Trophoblast cell (in vitro differentiated cells and primary cell): ENCODE measurements around the gene HRH1.

Experiments used
- DNase-seq, 2 donors: peaks; one replicate each; pipeline ENCODE4 v3.0.0-alpha.2; 2016
- H2AFZ ChIP-seq: 2 replicates; pipeline ENCODE4 v1.6.1; 2013; ENCODE audit warnings: low read length, moderate library complexity, mild to moderate bottlenecking; ENCODE audit not compliant: insufficient read depth, poor library complexity
- H2AK5ac ChIP-seq: 2 replicates; pipeline ENCODE4 v1.6.1; 2013; ENCODE audit warnings: mild to moderate bottlenecking, low read length
- H2BK120ac ChIP-seq: 2 replicates; pipeline ENCODE4 v1.6.1; 2013; ENCODE audit warnings: low read length, mild to moderate bottlenecking, moderate library complexity; ENCODE audit not compliant: insufficient read depth, poor library complexity
- H2BK12ac ChIP-seq: 2 replicates; pipeline ENCODE4 v1.6.1; 2013; ENCODE audit warnings: mild to moderate bottlenecking, low read length, moderate library complexity
- H2BK5ac ChIP-seq: 2 replicates; pipeline ENCODE4 v1.6.1; 2013; ENCODE audit warnings: low read length, low read depth, moderate library complexity, mild to moderate bottlenecking; ENCODE audit not compliant: poor library complexity
- H3K14ac ChIP-seq: 2 replicates; pipeline ENCODE4 v1.6.1; 2013; ENCODE audit warnings: mild to moderate bottlenecking, low read length
- H3K18ac ChIP-seq: 2 replicates; pipeline ENCODE4 v1.6.1; 2013; ENCODE audit warnings: mild to moderate bottlenecking, low read length
- H3K23ac ChIP-seq: 2 replicates; pipeline ENCODE4 v1.6.1; 2013; ENCODE audit warnings: low read length
- H3K27ac ChIP-seq: 2 replicates; pipeline ENCODE4 v1.5.1; 2013; ENCODE audit warnings: low read depth, mild to moderate bottlenecking, inconsistent platforms, low read length, moderate library complexity
- H3K27me3 ChIP-seq: 2 replicates; pipeline ENCODE4 v1.6.1; 2013; ENCODE audit warnings: inconsistent platforms, mild to moderate bottlenecking, low read length, moderate library complexity; ENCODE audit not compliant: insufficient read depth
- H3K36me3 ChIP-seq, 2 experiments: 1 replicate in 1 of 2; 2 replicates in 1 of 2; pipeline ENCODE4 v1.6.1; 2013; ENCODE audit warnings: low read length in 2 of 2, mild to moderate bottlenecking in 2 of 2, moderate library complexity in 1 of 2; ENCODE audit not compliant: insufficient read depth in 2 of 2, control insufficient read depth in 1 of 2
- H3K4ac ChIP-seq: 2 replicates; pipeline ENCODE4 v1.6.1; 2013; ENCODE audit warnings: low read depth, mild to moderate bottlenecking, low read length, moderate library complexity
- H3K4me1 ChIP-seq, 2 experiments: 1 replicate in 1 of 2; 2 replicates in 1 of 2; pipeline ENCODE4 v1.6.1; 2013; ENCODE audit warnings: low read length in 2 of 2, mild to moderate bottlenecking in 2 of 2, moderate library complexity in 1 of 2; ENCODE audit not compliant: insufficient read depth in 2 of 2, control insufficient read depth in 1 of 2
- H3K4me2 ChIP-seq: 2 replicates; pipeline ENCODE4 v1.6.1; 2013; ENCODE audit warnings: inconsistent platforms, mild to moderate bottlenecking, low read length, moderate library complexity
- H3K4me3 ChIP-seq: 2 replicates; pipeline ENCODE4 v1.5.1; 2013; ENCODE audit warnings: mild to moderate bottlenecking, low read depth, low read length, inconsistent platforms
- H3K79me1 ChIP-seq: one replicate; pipeline ENCODE4 v1.6.1; 2013; ENCODE audit warnings: low read length
- H3K79me2 ChIP-seq: 2 replicates; pipeline ENCODE4 v1.6.1; 2013; ENCODE audit warnings: low read length, mild to moderate bottlenecking; ENCODE audit not compliant: control insufficient read depth, insufficient read depth, poor library complexity
- H3K9ac ChIP-seq: 2 replicates; pipeline ENCODE4 v1.6.1; 2013; ENCODE audit warnings: mild to moderate bottlenecking, low read length
- H3K9me3 ChIP-seq: 2 replicates; pipeline ENCODE4 v1.6.1; 2013; ENCODE audit warnings: low read depth, mild to moderate bottlenecking, control low read depth, inconsistent platforms, low read length; ENCODE audit not compliant: insufficient read depth
- H4K12ac ChIP-seq: 2 replicates; pipeline ENCODE4 v1.6.1; 2013; ENCODE audit warnings: low read depth, mild to moderate bottlenecking, low read length, moderate library complexity
- H4K8ac ChIP-seq: 2 replicates; pipeline ENCODE4 v1.6.1; 2013; ENCODE audit warnings: low read depth, mild to moderate bottlenecking, low read length, moderate library complexity
- H4K91ac ChIP-seq: one replicate; pipeline ENCODE4 v1.6.1; 2013; ENCODE audit warnings: low read depth, mild to moderate bottlenecking, low read length, moderate library complexity
- WGBS: extraction: QIAGEN DNeasy Blood & Tissue Kit; methylation state at CpG from one replicate; pipeline ENCODE4 v1.1.7; 2013; ENCODE audit warnings: missing lambda C conversion rate; ENCODE audit not compliant: insufficient read length, insufficient coverage; ENCODE audit errors: extremely low coverage; 5-methylcytosine and 5-hydroxymethylcytosine counted together

Gene HRH1

DNA sequence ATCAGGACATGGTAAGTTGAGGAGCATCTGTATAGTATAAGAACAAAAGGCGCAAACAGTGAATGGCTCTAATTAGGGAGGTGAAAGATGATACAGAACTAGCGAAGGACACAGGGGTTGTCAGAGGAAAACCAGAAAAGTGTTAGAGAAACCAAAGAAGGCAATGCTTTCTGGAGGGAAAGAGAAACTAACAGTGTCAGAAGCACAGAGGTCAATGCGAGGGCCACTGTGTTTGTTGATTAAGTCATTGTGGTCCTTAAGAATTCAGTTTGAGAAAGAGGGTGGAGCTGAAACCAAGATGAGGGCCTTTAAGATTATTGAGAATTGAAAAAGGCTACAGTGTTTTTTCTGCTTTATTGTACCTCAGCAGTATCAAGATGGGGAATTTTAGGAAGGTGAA lies 146.7 kb downstream of the HRH1 start:
- Histone ChIP-seq H4K12ac (no peak overlapping the region), H2BK12ac (no peak overlapping the region)
- no CpG with 5 or more reads among the region's 3 CpGs for WGBS

DNA sequence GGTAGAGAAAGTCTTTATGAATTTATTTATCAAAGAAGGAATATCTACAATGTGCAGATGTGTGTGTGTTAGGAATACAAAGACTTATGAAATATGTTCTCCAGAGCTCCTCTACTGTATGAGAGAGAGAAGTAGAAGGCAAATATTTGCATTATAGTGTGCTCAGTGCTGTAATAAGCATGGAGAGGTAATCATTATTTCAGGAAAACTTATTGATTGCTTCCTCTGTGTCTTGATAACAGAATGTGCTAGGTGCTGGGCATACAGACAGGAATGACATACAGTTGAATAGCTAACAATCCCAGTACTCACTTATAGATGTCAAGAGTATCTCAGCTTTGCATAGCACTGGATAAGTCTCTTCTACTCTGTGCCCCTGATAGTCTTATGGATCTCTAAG lies 148.2 kb downstream of the HRH1 start:
- H3K4me1 ChIP-seq, result no peaks in the 10 kb centered on the region
- no peak overlapping the region for H3K23ac ChIP-seq
- H3K79me2 ChIP-seq, result no peaks in the 10 kb centered on the region
- no peak overlapping the region for H3K4me2 ChIP-seq
- H2BK5ac ChIP-seq, result no peak overlapping the region
- no peaks in the 10 kb centered on the region for H3K9me3 ChIP-seq
- H4K8ac ChIP-seq, result no peak overlapping the region
- H3K14ac ChIP-seq, result no peak overlapping the region
- H2AFZ ChIP-seq, result no peak overlapping the region
- H2AK5ac ChIP-seq, result no peak overlapping the region
- H4K12ac ChIP-seq, result no peak overlapping the region
- H3K27ac ChIP-seq, result no peak overlapping the region
- H4K91ac ChIP-seq, result no peak overlapping the region
- no peak for DNase-seq
- no peak overlapping the region for H2BK120ac ChIP-seq
- no peaks in the 10 kb centered on the region for H3K79me1 ChIP-seq
- H3K18ac ChIP-seq, result no peak overlapping the region
- H2BK12ac ChIP-seq, result no peak overlapping the region
- no peak overlapping the region for H3K4ac ChIP-seq
- no peaks in the 10 kb centered on the region for H3K27me3 ChIP-seq
- H3K4me3 ChIP-seq, result no peak overlapping the region
- H3K36me3 ChIP-seq, result peaks cover 2 to 12% of the 10 kb centered on the region in 2 experiments
- no peak overlapping the region for H3K9ac ChIP-seq

More for the DNA sequence above, 146.7 kb downstream of the HRH1 start:
- Histone ChIP-seq H4K91ac (no peak overlapping the region), H3K14ac (no peak overlapping the region), H3K4me3 (no peak overlapping the region), H3K27ac (no peak overlapping the region), H4K8ac (no peak overlapping the region), H3K79me2 (peaks cover 1% of the 10 kb centered on the region), H3K9me3 (no peaks in the 10 kb centered on the region), H3K79me1 (no peaks in the 10 kb centered on the region), H3K36me3 (peaks cover 2 to 12% of the 10 kb centered on the region in 2 experiments), H2BK5ac (no peak overlapping the region), H3K4me1 (no peaks in the 10 kb centered on the region), H2AK5ac (no peak overlapping the region), H3K27me3 (no peaks in the 10 kb centered on the region), H3K9ac (no peak overlapping the region), H2AFZ (no peak overlapping the region), H3K23ac (no peak overlapping the region), H3K4me2 (no peak overlapping the region), H3K18ac (no peak overlapping the region), H3K4ac (no peak overlapping the region), H2BK120ac (no peak overlapping the region)
- DNase-seq, result no peak

DNA sequence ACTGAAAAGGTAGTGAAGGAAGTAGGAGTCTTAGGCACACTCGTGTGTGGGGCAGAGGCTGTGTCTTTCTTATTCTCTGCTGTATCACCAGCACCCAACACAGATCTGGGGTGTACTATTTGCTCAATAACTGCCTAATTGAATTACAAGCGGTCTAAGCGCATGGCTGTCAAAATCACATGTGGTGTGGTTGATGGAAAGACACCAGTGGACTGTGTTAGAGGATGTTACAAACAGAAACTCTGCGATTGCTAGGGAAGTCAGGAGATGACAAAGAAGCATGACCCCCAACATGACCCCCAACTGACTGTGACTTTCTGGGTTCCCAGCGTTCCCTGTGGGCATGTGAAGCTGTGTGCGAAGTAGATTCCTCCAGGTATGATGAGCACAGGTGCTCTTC lies 149.9 kb downstream of the HRH1 start:
- Histone ChIP-seq H2AK5ac (no peak overlapping the region), H3K27ac (no peak overlapping the region), H3K14ac (no peak overlapping the region), H3K9ac (no peak overlapping the region), H2BK12ac (no peak overlapping the region), H3K18ac (no peak overlapping the region), H3K79me2 (no peaks in the 10 kb centered on the region), H3K23ac (no peak overlapping the region), H3K4me3 (no peak overlapping the region), H4K91ac (no peak overlapping the region), H3K9me3 (no peaks in the 10 kb centered on the region), H4K12ac (no peak overlapping the region), H3K79me1 (no peaks in the 10 kb centered on the region), H3K27me3 (no peaks in the 10 kb centered on the region), H2BK120ac (no peak overlapping the region), H3K36me3 (peaks cover 4 to 23% of the 10 kb centered on the region in 2 experiments), H3K4me2 (no peak overlapping the region), H2BK5ac (no peak overlapping the region), H3K4ac (no peak overlapping the region), H4K8ac (no peak overlapping the region), H2AFZ (no peak overlapping the region), H3K4me1 (peaks cover 0 to 3% of the 10 kb centered on the region in 2 experiments)
- peak in 1 of 2 donors; percentile 26 for DNase-seq
- WGBS, result no CpG with 5 or more reads among the region's 6 CpGs

DNA sequence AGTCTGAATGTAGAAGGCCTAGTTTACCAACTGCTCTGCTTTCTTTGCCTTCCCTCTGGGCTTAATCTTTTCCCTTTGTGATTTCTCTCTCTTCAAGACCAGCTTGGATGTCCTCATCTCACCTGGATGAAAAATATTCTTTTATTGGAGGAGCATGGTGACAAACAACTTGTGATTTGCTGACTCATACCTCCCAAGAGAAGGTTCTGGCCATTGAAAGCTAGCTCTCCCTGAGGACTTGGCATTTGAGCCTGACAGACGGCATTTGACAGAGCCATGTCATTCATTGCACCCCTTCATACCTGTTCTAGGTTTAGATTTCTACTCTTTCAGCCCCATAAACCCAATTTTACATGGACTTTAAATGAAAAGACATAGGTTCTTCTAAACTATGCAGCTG lies 151.2 kb downstream of the HRH1 start:
- H2BK12ac ChIP-seq, result no peak overlapping the region
- WGBS, result no CpG with 5 or more reads among the region's 1 CpG

More for the DNA sequence above, 151.2 kb downstream of the HRH1 start:
- Histone ChIP-seq H3K79me1 (no peaks in the 10 kb centered on the region), H3K4me3 (no peak overlapping the region), H2BK120ac (no peak overlapping the region), H3K4me2 (no peak overlapping the region), H3K4me1 (peaks cover 0 to 3% of the 10 kb centered on the region in 2 experiments), H3K27me3 (no peaks in the 10 kb centered on the region), H2BK5ac (no peak overlapping the region), H3K4ac (no peak overlapping the region), H2AK5ac (no peak overlapping the region), H3K14ac (no peak overlapping the region), H4K12ac (no peak overlapping the region), H2AFZ (no peak overlapping the region), H3K36me3 (peaks cover 7 to 25% of the 10 kb centered on the region in 2 experiments), H3K27ac (no peak overlapping the region), H3K79me2 (no peaks in the 10 kb centered on the region), H3K9ac (no peak overlapping the region), H3K18ac (no peak overlapping the region), H4K8ac (no peak overlapping the region), H3K23ac (no peak overlapping the region), H4K91ac (no peak overlapping the region), H3K9me3 (no peaks in the 10 kb centered on the region)
- DNase-seq, result no peak
